ENCODE results near the gene RAG2.

Gene RAG2

GRCh38 chr11:36581536-36581935 is 16.5 kb downstream of the RAG2 start:
- Histone ChIP-seq H3K27me3 (ENCODE audit: insufficient read depth, insufficient read length) (peaks cover 2% of the 10 kb centered on the region), H3K36me3 (ENCODE audit: insufficient read depth, insufficient read length, low read length) (no peaks in the 10 kb centered on the region), H3K4me1 (ENCODE audit: insufficient read depth, insufficient read length) (no peaks in the 10 kb centered on the region), H3K9me3 (ENCODE audit: insufficient read depth, low read length) (peaks cover 24% of the 10 kb centered on the region), H3K4me3 (ENCODE audit: insufficient read length, low read depth) (no peak overlapping the region), H3K9ac (ENCODE audit: insufficient read length, low read depth) (no peak overlapping the region)
- DNase-seq (ENCODE audit: low read depth, low spot score), result peak; percentile 56
- TF ChIP-seq YY1 (IDR thresholded peaks at IDR 0.05; ENCODE audit: insufficient read depth, insufficient read length) (no peak), SUZ12 (IDR thresholded peaks at IDR 0.05; ENCODE audit: extremely low read depth, insufficient read depth, insufficient read length) (no peak), ZNF274 (IDR thresholded peaks at IDR 0.05; ENCODE audit: low read depth, low read length) (no peak)

GRCh38 chr11:36578458-36578857 is 19.6 kb downstream of the RAG2 start:
- H3K4me1 ChIP-seq (ENCODE audit: insufficient read depth, insufficient read length), result no peaks in the 10 kb centered on the region

GRCh38 chr11:36577859-36578258 is 20.2 kb downstream of the RAG2 start:
- no peaks in the 10 kb centered on the region for H3K4me1 ChIP-seq (ENCODE audit: insufficient read depth, insufficient read length)
- no peak overlapping the region for H3K9ac ChIP-seq (ENCODE audit: insufficient read length, low read depth)
- no peak for DNase-seq (ENCODE audit: low read depth, low spot score)
- no peak overlapping the region for H3K4me3 ChIP-seq (ENCODE audit: insufficient read length, low read depth)
- H3K27me3 ChIP-seq (ENCODE audit: insufficient read depth, insufficient read length), result no peaks in the 10 kb centered on the region
- peaks cover 23% of the 10 kb centered on the region for H3K36me3 ChIP-seq (ENCODE audit: insufficient read depth, insufficient read length, low read length)
- TF ChIP-seq YY1 (IDR thresholded peaks at IDR 0.05; ENCODE audit: insufficient read depth, insufficient read length) (no peak), ZNF274 (IDR thresholded peaks at IDR 0.05; ENCODE audit: low read depth, low read length) (no peak), SUZ12 (IDR thresholded peaks at IDR 0.05; ENCODE audit: extremely low read depth, insufficient read depth, insufficient read length) (no peak)
- peaks cover 24% of the 10 kb centered on the region for H3K9me3 ChIP-seq (ENCODE audit: insufficient read depth, low read length)

More at GRCh38 chr11:36578458-36578857, 19.6 kb downstream of the RAG2 start:
- no peak for TF ChIP-seq SUZ12 (IDR thresholded peaks at IDR 0.05; ENCODE audit: extremely low read depth, insufficient read depth, insufficient read length)
- TF ChIP-seq ZNF274 (IDR thresholded peaks at IDR 0.05; ENCODE audit: low read depth, low read length), result no peak
- TF ChIP-seq YY1 (IDR thresholded peaks at IDR 0.05; ENCODE audit: insufficient read depth, insufficient read length), result no peak
- H3K36me3 ChIP-seq (ENCODE audit: insufficient read depth, insufficient read length, low read length), result peaks cover 22% of the 10 kb centered on the region
- no peak overlapping the region for H3K9ac ChIP-seq (ENCODE audit: insufficient read length, low read depth)
- no peak overlapping the region for H3K4me3 ChIP-seq (ENCODE audit: insufficient read length, low read depth)
- DNase-seq (ENCODE audit: low read depth, low spot score), result no peak
- no peaks in the 10 kb centered on the region for H3K27me3 ChIP-seq (ENCODE audit: insufficient read depth, insufficient read length)
- peaks cover 24% of the 10 kb centered on the region for H3K9me3 ChIP-seq (ENCODE audit: insufficient read depth, low read length)

GRCh38 chr11:36577373-36577772 is 20.7 kb downstream of the RAG2 start:
- H3K4me3 ChIP-seq (ENCODE audit: insufficient read length, low read depth), result no peak overlapping the region
- H3K9ac ChIP-seq (ENCODE audit: insufficient read length, low read depth), result no peak overlapping the region
- no peaks in the 10 kb centered on the region for H3K27me3 ChIP-seq (ENCODE audit: insufficient read depth, insufficient read length)
- H3K36me3 ChIP-seq (ENCODE audit: insufficient read depth, insufficient read length, low read length), result peaks cover 23% of the 10 kb centered on the region
- H3K9me3 ChIP-seq (ENCODE audit: insufficient read depth, low read length), result peaks cover 23% of the 10 kb centered on the region
- no peak for DNase-seq (ENCODE audit: low read depth, low spot score)
- no peaks in the 10 kb centered on the region for H3K4me1 ChIP-seq (ENCODE audit: insufficient read depth, insufficient read length)
- TF ChIP-seq ZNF274 (IDR thresholded peaks at IDR 0.05; ENCODE audit: low read depth, low read length) (no peak), SUZ12 (IDR thresholded peaks at IDR 0.05; ENCODE audit: extremely low read depth, insufficient read depth, insufficient read length) (no peak), YY1 (IDR thresholded peaks at IDR 0.05; ENCODE audit: insufficient read depth, insufficient read length) (no peak)

- Histone ChIP-seq H3K36me3 (ENCODE audit: insufficient read depth, insufficient read length, low read length) (peaks cover 23% of the 10 kb centered on the region), H3K9me3 (ENCODE audit: insufficient read depth, low read length) (no peaks in the 10 kb centered on the region), H3K4me1 (ENCODE audit: insufficient read depth, insufficient read length) (no peaks in the 10 kb centered on the region), H3K27me3 (ENCODE audit: insufficient read depth, insufficient read length) (no peaks in the 10 kb centered on the region), H3K4me3 (ENCODE audit: insufficient read length, low read depth) (no peak overlapping the region), H3K9ac (ENCODE audit: insufficient read length, low read depth) (no peak overlapping the region)
- no peak for DNase-seq (ENCODE audit: low read depth, low spot score)
- TF ChIP-seq YY1 (IDR thresholded peaks at IDR 0.05; ENCODE audit: insufficient read depth, insufficient read length) (no peak), ZNF274 (IDR thresholded peaks at IDR 0.05; ENCODE audit: low read depth, low read length) (no peak), SUZ12 (IDR thresholded peaks at IDR 0.05; ENCODE audit: extremely low read depth, insufficient read depth, insufficient read length) (no peak)
Measured at GRCh38 chr11:36574486-36574885, 23.6 kb downstream of the RAG2 start.

- H3K4me3 ChIP-seq (ENCODE audit: insufficient read length, low read depth), result no peak overlapping the region
- H3K9ac ChIP-seq (ENCODE audit: insufficient read length, low read depth), result no peak overlapping the region
- H3K9me3 ChIP-seq (ENCODE audit: insufficient read depth, low read length), result no peaks in the 10 kb centered on the region
- TF ChIP-seq SUZ12 (IDR thresholded peaks at IDR 0.05; ENCODE audit: extremely low read depth, insufficient read depth, insufficient read length) (no peak), ZNF274 (IDR thresholded peaks at IDR 0.05; ENCODE audit: low read depth, low read length) (no peak), YY1 (IDR thresholded peaks at IDR 0.05; ENCODE audit: insufficient read depth, insufficient read length) (no peak)
- H3K4me1 ChIP-seq (ENCODE audit: insufficient read depth, insufficient read length), result no peaks in the 10 kb centered on the region
- no peak for DNase-seq (ENCODE audit: low read depth, low spot score)
- H3K27me3 ChIP-seq (ENCODE audit: insufficient read depth, insufficient read length), result no peaks in the 10 kb centered on the region
- H3K36me3 ChIP-seq (ENCODE audit: insufficient read depth, insufficient read length, low read length), result peaks cover 8% of the 10 kb centered on the region
Measured at GRCh38 chr11:36569095-36569494, 28.9 kb downstream of the RAG2 start.

GRCh38 chr11:36567694-36568093 is 30.3 kb downstream of the RAG2 start, which contains the start of gene RAG1:
Gene RAG1, plus strand, starts transcription at chr11:36568007. Its CDS starts 5,298 bp downstream, at chr11:36573305.
- TF ChIP-seq ZNF274 (IDR thresholded peaks at IDR 0.05; ENCODE audit: low read depth, low read length), result no peak
- TF ChIP-seq SUZ12 (IDR thresholded peaks at IDR 0.05; ENCODE audit: extremely low read depth, insufficient read depth, insufficient read length), result no peak
- no peak for TF ChIP-seq YY1 (IDR thresholded peaks at IDR 0.05; ENCODE audit: insufficient read depth, insufficient read length)
- DNase-seq (ENCODE audit: low read depth, low spot score), result no peak
- Histone ChIP-seq H3K9ac (ENCODE audit: insufficient read length, low read depth) (no peak within 1 kb of the TSS), H3K27me3 (ENCODE audit: insufficient read depth, insufficient read length) (no peaks in the 10 kb centered on the region), H3K4me1 (ENCODE audit: insufficient read depth, insufficient read length) (no peaks in the 10 kb centered on the region), H3K9me3 (ENCODE audit: insufficient read depth, low read length) (no peaks in the 10 kb centered on the region), H3K36me3 (ENCODE audit: insufficient read depth, insufficient read length, low read length) (no peaks in the 10 kb centered on the region), H3K4me3 (ENCODE audit: insufficient read length, low read depth) (no peak within 1 kb of the TSS)

Measured in NT2/D1 (cell line).